ENCODE measurements around the gene TFB1M. TPM values are rescaled to one million over a fixed set of nuclear protein-coding genes. Genes with fewer than 3 reads are reported as not detected.
"Not testable (repeated sequence)": the region's sequence is repeated elsewhere in the genome, so short reads cannot be mapped to it uniquely, and the experiment has no call there.

The TFB1M gene
- total and polyA plus RNA-seq, 9 of the 15 experiments (the other 6 are each of a cell fraction or from before 2014, with no cell fraction given) = 34.6 to 145 (median 40.4) TPM

GRCh38 chr6:155340464-155341129 lies 26.3 kb upstream of the TFB1M start:
- ATAC-seq = peak; percentile 34; the same call in 1 of the 3 replicates
- no peak overlapping the region for H2AFZ ChIP-seq (ENCODE audit: low read depth, low read length)

GRCh38 chr6:155339929-155340328 lies 25.6 kb upstream of the TFB1M start:
- 2% methylated on average over 4 of the region's 4 CpGs for WGBS (ENCODE audit: insufficient coverage, low coverage, missing lambda C conversion rate)
- in situ Hi-C loops (cut with MboI); BruUV-seq (replicated peaks); H3K9me3 ChIP-seq (replicated peaks; ENCODE audit: control insufficient read depth, insufficient read depth, low read depth, low read length); H2AFZ ChIP-seq (ENCODE audit: low read depth, low read length); DNase-seq (ENCODE audit: extremely low read depth in 1 of 4, low spot score in 3 of 4); H3K4me1 ChIP-seq (replicated peaks in 1 of 2; ENCODE audit: control insufficient read depth in 2 of 2, insufficient read depth in 2 of 2, low read length in 2 of 2); H3K9me1 ChIP-seq (ENCODE audit: control insufficient read depth, insufficient read depth, low read length); intact Hi-C loops (cut with micrococcal nuclease); H3K27me3 ChIP-seq (ENCODE audit: control insufficient read depth in 2 of 2, insufficient read depth in 2 of 2, low read length in 2 of 2); H3K36me3 ChIP-seq (ENCODE audit: control insufficient read depth, insufficient read depth, low read length); H3K79me2 ChIP-seq (ENCODE audit: control insufficient read depth, insufficient read depth, low read length); H3K4me3 ChIP-seq; H3K4me2 ChIP-seq (ENCODE audit: insufficient read depth, low read length); H3K27ac ChIP-seq (ENCODE audit: extremely low read depth, low read depth, low read length); FAIRE-seq; H4K20me1 ChIP-seq (replicated peaks; ENCODE audit: control insufficient read depth, insufficient read depth, low read length); H3K9ac ChIP-seq (ENCODE audit: insufficient read depth in 1 of 2, low read depth in 2 of 2, low read length in 2 of 2); ATAC-seq: not testable (repeated sequence)
- ChIA-PET CTCF (ENCODE audit: low intra/inter-chr PET ratio) (interaction anchor here (0.7 kb wide), 1 partner anchor 709 kb away, joined by 3 read pairs; no protein-coding TSS in a partner anchor), POLR2A (interaction anchor here (0.7 to 0.8 kb wide), 2 partner anchors 9 to 1681 kb away, joined by 3 to 4 read pairs; no protein-coding TSS in a partner anchor)

More at GRCh38 chr6:155340464-155341129, 26.3 kb upstream of the TFB1M start:
- FAIRE-seq (no peak), DNase-seq (ENCODE audit: extremely low read depth in 1 of 4, low spot score in 3 of 4) (no peak)
- H3K9me3 ChIP-seq (replicated peaks; ENCODE audit: control insufficient read depth, insufficient read depth, low read depth, low read length) = no peaks in the 10 kb centered on the region
- intact Hi-C loops (cut with micrococcal nuclease) (no loop called here), in situ Hi-C loops (cut with MboI) (no loop called here)
- no peak overlapping the region for H3K27ac ChIP-seq (ENCODE audit: extremely low read depth, low read depth, low read length)
- no peak for TF ChIP-seq TRIM25 (IDR thresholded peaks at IDR 0.05; ENCODE audit: borderline replicate concordance)
- 0 out of 4 replicates have a peak, but pooled peaks of 1 of the 2 experiments have one; percentile 23 for TF ChIP-seq RAD21 (CRISPR knock-in tag; conservative IDR thresholded peaks at IDR 0.05 in 1 of 2, IDR thresholded peaks at IDR 0.05 in 1 of 2)
- no peak overlapping the region for H3K4me3 ChIP-seq
- no peaks in the 10 kb centered on the region for H3K9me1 ChIP-seq (ENCODE audit: control insufficient read depth, insufficient read depth, low read length)
- H3K36me3 ChIP-seq (ENCODE audit: control insufficient read depth, insufficient read depth, low read length) = no peaks in the 10 kb centered on the region
- H3K4me2 ChIP-seq (ENCODE audit: insufficient read depth, low read length) = no peak overlapping the region
- 0% methylated on average over 2 of the region's 2 CpGs for WGBS (ENCODE audit: insufficient coverage, low coverage, missing lambda C conversion rate)
- no peaks in the 10 kb centered on the region for H3K79me2 ChIP-seq (ENCODE audit: control insufficient read depth, insufficient read depth, low read length)
- ChIA-PET CTCF (ENCODE audit: low intra/inter-chr PET ratio) (no interaction called here), POLR2A (interaction anchor here (0.8 kb wide), 1 partner anchor 9 kb away, joined by 3 read pairs; no protein-coding TSS in a partner anchor)
- H4K20me1 ChIP-seq (replicated peaks; ENCODE audit: control insufficient read depth, insufficient read depth, low read length) = no peaks in the 10 kb centered on the region
- H3K9ac ChIP-seq (ENCODE audit: insufficient read depth in 1 of 2, low read depth in 2 of 2, low read length in 2 of 2) = no peak overlapping the region
- no peaks in the 10 kb centered on the region for H3K4me1 ChIP-seq (replicated peaks in 1 of 2; ENCODE audit: control insufficient read depth in 2 of 2, insufficient read depth in 2 of 2, low read length in 2 of 2)
- H3K27me3 ChIP-seq (ENCODE audit: control insufficient read depth in 2 of 2, insufficient read depth in 2 of 2, low read length in 2 of 2) = no peaks in the 10 kb centered on the region
- no TSS peak for BruUV-seq (replicated peaks)

- H3K9me1 ChIP-seq (ENCODE audit: control insufficient read depth, insufficient read depth, low read length); DNase-seq (ENCODE audit: extremely low read depth in 1 of 4, low spot score in 3 of 4); H3K27ac ChIP-seq (ENCODE audit: extremely low read depth, low read depth, low read length); H2AFZ ChIP-seq (ENCODE audit: low read depth, low read length); H3K79me2 ChIP-seq (ENCODE audit: control insufficient read depth, insufficient read depth, low read length); H3K4me1 ChIP-seq (replicated peaks in 1 of 2; ENCODE audit: control insufficient read depth in 2 of 2, insufficient read depth in 2 of 2, low read length in 2 of 2); POLR2A ChIA-PET; H3K27me3 ChIP-seq (ENCODE audit: control insufficient read depth in 2 of 2, insufficient read depth in 2 of 2, low read length in 2 of 2); H4K20me1 ChIP-seq (replicated peaks; ENCODE audit: control insufficient read depth, insufficient read depth, low read length); H3K4me2 ChIP-seq (ENCODE audit: insufficient read depth, low read length); FAIRE-seq; H3K9me3 ChIP-seq (replicated peaks; ENCODE audit: control insufficient read depth, insufficient read depth, low read depth, low read length); BruUV-seq (replicated peaks); H3K9ac ChIP-seq (ENCODE audit: insufficient read depth in 1 of 2, low read depth in 2 of 2, low read length in 2 of 2); H3K4me3 ChIP-seq; intact Hi-C loops (cut with micrococcal nuclease); in situ Hi-C loops (cut with MboI); H3K36me3 ChIP-seq (ENCODE audit: control insufficient read depth, insufficient read depth, low read length); ATAC-seq: not testable (repeated sequence)
- CTCF ChIA-PET (ENCODE audit: low intra/inter-chr PET ratio) = interaction anchor here (0.6 kb wide), 1 partner anchor 536 kb away, joined by 7 read pairs; no protein-coding TSS in a partner anchor
Measured at GRCh38 chr6:155338237-155338636, 24.0 kb upstream of the TFB1M start.
